ENCODE measurements around the gene ELL3.
"Not testable (repeated sequence)": the region's sequence is repeated elsewhere in the genome, so short reads cannot be mapped to it uniquely, and the experiment has no call there.

ELL3 gene

GRCh38 chr15:43789409-43789808 is 12.6 kb upstream of the ELL3 start:
- DNase-seq: no peak

GRCh38 chr15:43779016-43779415 is 2.2 kb upstream of the ELL3 start:
- DNase-seq: no peak

GRCh38 chr15:43777267-43777914 is 625 bp upstream of the ELL3 start:
- peak; percentile 24 for DNase-seq

- peak; percentile 50 for DNase-seq
These were observed 557 bp downstream of the ELL3 start for GRCh38 chr15:43776101-43776717.

- DNase-seq: peak; percentile 16
These were observed 1.3 kb downstream of the ELL3 start for GRCh38 chr15:43775411-43775965.

- no peak for DNase-seq
These were observed 2.7 kb downstream of the ELL3 start for GRCh38 chr15:43774062-43774461.

GRCh38 chr15:43772624-43773023 is 4.1 kb downstream of the ELL3 start:
- no peak for DNase-seq

GRCh38 chr15:43771816-43772215 is 5.0 kb downstream of the ELL3 start:
- no peak for DNase-seq

- no peak for DNase-seq
These were observed 7.1 kb downstream of the ELL3 start for GRCh38 chr15:43769584-43770228.

- DNase-seq: no peak
These were observed 12.8 kb downstream of the ELL3 start for GRCh38 chr15:43763819-43764446.

GRCh38 chr15:43762824-43763223 is 13.9 kb downstream of the ELL3 start:
- no peak for DNase-seq

- no peak for DNase-seq
These were observed 24.9 kb downstream of the ELL3 start for GRCh38 chr15:43751885-43752284.

GRCh38 chr15:43749690-43750345 is 26.9 kb downstream of the ELL3 start:
- DNase-seq: no peak

GRCh38 chr15:43748376-43748775 is 28.4 kb downstream of the ELL3 start:
- no peak for DNase-seq

- not testable (repeated sequence) for DNase-seq
These were observed 29.9 kb downstream of the ELL3 start for GRCh38 chr15:43746903-43747309.

GRCh38 chr15:43746245-43746902 is 30.4 kb downstream of the ELL3 start, which contains the start of gene PDIA3:
Gene PDIA3, plus strand, starts transcription at chr15:43746438. Its CDS starts 102 bp downstream, at chr15:43746540.
- DNase-seq: peak; percentile 31

- DNase-seq: no peak
These were observed 41.4 kb downstream of the ELL3 start for GRCh38 chr15:43735416-43735815.

GRCh38 chr15:43728053-43728725 is 48.6 kb downstream of the ELL3 start:
- DNase-seq: not testable (repeated sequence)

GRCh38 chr15:43726306-43726705 is 50.5 kb downstream of the ELL3 start:
- not testable (repeated sequence) for DNase-seq

- DNase-seq: no peak
These were observed 53.6 kb downstream of the ELL3 start for GRCh38 chr15:43723151-43723550.

All from NCI-H2107 (cell line).